ENCODE data around the gene SLC7A1.

GRCh38 chr13:29575098-29575497, 20.4 kb downstream of the SLC7A1 start:
- TF ChIP-seq CTCF (IDR thresholded peaks at IDR 0.05; ENCODE audit: insufficient read depth, low read length, poor library complexity, severe bottlenecking) (no peak), EZH2phosphoT487 (conservative IDR thresholded peaks at IDR 0.05; ENCODE audit: low read length) (no peak)
